ENCODE results near the gene TRIM72. TPM values are rescaled to one million over a fixed set of nuclear protein-coding genes. Genes with fewer than 3 reads are reported as not detected.

The TRIM72 gene
- total RNA-seq, 1 experiment from 2014 or later, result 1.8 TPM

GRCh38 chr16:31213342-31213741 is 577 bp upstream of the TRIM72 start:
- no peak for DNase-seq (ENCODE audit: low spot score)
- H3K9me3 Mint-ChIP-seq, result no peaks in the 10 kb centered on the region
- H3K27me3 Mint-ChIP-seq (ENCODE audit: low read depth), result peaks cover 51% of the 10 kb centered on the region
- CTCF ChIA-PET, result interaction anchor here (0.7 to 4.9 kb wide), 4 partner anchors 12 to 170 kb away, joined by 5 to 41 read pairs (median 27); partner anchors contain the start of gene PYCARD
- no peaks in the 10 kb centered on the region for H3K36me3 Mint-ChIP-seq
- POLR2A ChIA-PET, result interaction anchor here (1.1 to 1.9 kb wide), 2 partner anchors 12 to 96 kb away, joined by 4 to 5 read pairs; partner anchors contain the start of gene KAT8
- H3K27ac Mint-ChIP-seq, result no peak overlapping the region
- peaks cover 30% of the 10 kb centered on the region for H3K4me1 Mint-ChIP-seq
- TF ChIP-seq AFF4 (CRISPR knock-in tag; IDR thresholded peaks at IDR 0.05; ENCODE audit: borderline replicate concordance) (no peak), GABPB1 (CRISPR knock-in tag; IDR thresholded peaks at IDR 0.05) (no peak), USF2 (CRISPR knock-in tag; IDR thresholded peaks at IDR 0.05) (no peak), CTCF (IDR thresholded peaks at IDR 0.05) (no peak), ZNF232 (CRISPR knock-in tag; IDR thresholded peaks at IDR 0.05) (no peak), ZNF416 (CRISPR knock-in tag; IDR thresholded peaks at IDR 0.05) (no peak), ETV6 (CRISPR knock-in tag; IDR thresholded peaks at IDR 0.05) (no peak), ELF4 (CRISPR knock-in tag; IDR thresholded peaks at IDR 0.05; ENCODE audit: low read depth) (no peak)
- no peak for ATAC-seq
- H3K4me3 Mint-ChIP-seq, result peak overlapping the region; percentile 56

GRCh38 chr16:31214708-31215286 is 878 bp downstream of the TRIM72 start:
- no peaks in the 10 kb centered on the region for H3K36me3 Mint-ChIP-seq
- CTCF ChIA-PET, result interaction anchor here (0.6 to 4.9 kb wide), 15 partner anchors 13 to 262 kb away, joined by 3 to 41 read pairs (median 4); partner anchors contain the start of genes HSD3B7, KAT8, PYCARD and ZNF843
- ATAC-seq (peak; percentile 32), DNase-seq (ENCODE audit: low spot score) (peak; percentile 53)
- H3K27ac Mint-ChIP-seq, result no peak overlapping the region
- POLR2A ChIA-PET, result interaction anchor here (0.6 to 2.0 kb wide), 7 partner anchors 13 to 97 kb away, joined by 3 to 11 read pairs (median 6); partner anchors contain the start of genes FUS, KAT8 and PYCARD
- peaks cover 57% of the 10 kb centered on the region for H3K27me3 Mint-ChIP-seq (ENCODE audit: low read depth)
- peaks cover 30% of the 10 kb centered on the region for H3K4me1 Mint-ChIP-seq
- H3K9me3 Mint-ChIP-seq, result no peaks in the 10 kb centered on the region
- peak overlapping the region; percentile 77 for H3K4me3 Mint-ChIP-seq
- peak; percentile 39; the same call in 1 of the 2 replicates for TF ChIP-seq JUN (CRISPR knock-in tag; IDR thresholded peaks at IDR 0.05)
- 0 out of 2 replicates have a peak, but pooled peaks have one; percentile 31 for TF ChIP-seq SMAD3 (CRISPR knock-in tag; IDR thresholded peaks at IDR 0.05; ENCODE audit: borderline replicate concordance)
- TF ChIP-seq ZNF138 (CRISPR knock-in tag; conservative IDR thresholded peaks at IDR 0.05), result no peak
- TF ChIP-seq FOXJ3 (CRISPR knock-in tag; IDR thresholded peaks at IDR 0.05; ENCODE audit: borderline replicate concordance), result no peak
- peak; percentile 80 for TF ChIP-seq ZNF219 (CRISPR knock-in tag; IDR thresholded peaks at IDR 0.05; ENCODE audit: borderline replicate concordance)
- TF ChIP-seq GTF2I (CRISPR knock-in tag; conservative IDR thresholded peaks at IDR 0.05), result no peak
- TF ChIP-seq PRRX2 (CRISPR knock-in tag; IDR thresholded peaks at IDR 0.05), result no peak
- TF ChIP-seq NFATC4 (CRISPR knock-in tag; IDR thresholded peaks at IDR 0.05), result no peak
- TF ChIP-seq CDX4 (CRISPR knock-in tag; IDR thresholded peaks at IDR 0.05; ENCODE audit: borderline replicate concordance), result no peak
- TF ChIP-seq ELF4 (CRISPR knock-in tag; IDR thresholded peaks at IDR 0.05; ENCODE audit: low read depth), result no peak
- TF ChIP-seq ATF6 (CRISPR knock-in tag; IDR thresholded peaks at IDR 0.05), result no peak
- no peak for TF ChIP-seq IRF2 (CRISPR knock-in tag; IDR thresholded peaks at IDR 0.05; ENCODE audit: borderline replicate concordance, low read depth)
- TF ChIP-seq CREB1 (CRISPR knock-in tag; IDR thresholded peaks at IDR 0.05), result no peak
- TF ChIP-seq CBFB (CRISPR knock-in tag; IDR thresholded peaks at IDR 0.05; ENCODE audit: low read depth), result no peak
- peak; percentile 89 for TF ChIP-seq MAX (CRISPR knock-in tag; IDR thresholded peaks at IDR 0.05)
- TF ChIP-seq E2F4 (CRISPR knock-in tag; IDR thresholded peaks at IDR 0.05; ENCODE audit: borderline replicate concordance, low read depth), result peak; percentile 86; the same call in 1 of the 2 replicates
- TF ChIP-seq ATF1 (CRISPR knock-in tag; IDR thresholded peaks at IDR 0.05), result no peak
